ENCODE results near the gene TGFBR1.

TGFBR1 gene

GRCh38 chr9:99069546-99069945 is 35.4 kb upstream of the TGFBR1 start:
- DNase-seq (ENCODE audit: low read depth), result no peak
- TF ChIP-seq CTCF (IDR thresholded peaks at IDR 0.05; ENCODE audit: insufficient read depth, low read depth, low read length, missing control alignments), result no peak
- H3K4me3 ChIP-seq (ENCODE audit: low read depth, low read length), result no peak overlapping the region

GRCh38 chr9:99070681-99071080 is 34.2 kb upstream of the TGFBR1 start:
- no peak for DNase-seq (ENCODE audit: low read depth)
- TF ChIP-seq CTCF (IDR thresholded peaks at IDR 0.05; ENCODE audit: insufficient read depth, low read depth, low read length, missing control alignments), result no peak
- H3K4me3 ChIP-seq (ENCODE audit: low read depth, low read length), result no peak overlapping the region

DNA sequence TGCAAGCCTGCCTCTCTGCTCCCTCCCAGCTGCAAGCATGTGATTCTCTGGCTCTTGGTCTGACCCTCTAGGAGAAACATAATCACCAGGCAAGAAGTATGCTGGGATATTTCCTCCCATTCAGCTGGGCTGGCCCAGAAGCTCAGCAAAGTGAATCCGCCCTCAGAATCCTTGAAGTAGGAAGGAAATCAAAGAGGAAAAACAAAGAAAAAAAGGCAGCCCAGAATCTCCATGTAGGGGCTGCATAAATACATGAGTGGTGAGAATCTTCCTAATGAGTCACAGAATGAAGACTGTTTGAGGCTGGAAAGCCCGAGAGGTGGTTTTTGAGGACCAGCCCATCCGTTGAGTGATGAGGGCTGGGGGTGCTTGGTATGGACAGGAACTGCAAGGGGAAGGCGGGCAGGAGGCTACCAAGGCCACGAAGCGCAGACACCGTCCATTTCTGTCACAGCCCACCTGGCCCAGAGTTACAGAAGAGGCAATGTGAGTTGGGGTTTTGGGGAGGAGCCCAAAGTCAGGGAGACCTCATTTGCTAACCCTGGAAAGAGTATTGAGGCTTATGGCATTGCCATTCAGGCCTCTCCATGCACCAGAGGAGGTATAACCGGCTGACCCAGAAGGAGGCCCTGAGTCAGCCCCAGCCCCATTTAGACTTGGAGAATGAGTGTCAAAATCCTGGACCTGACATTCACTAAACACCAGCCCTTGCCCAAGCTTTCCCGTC is 33.4 kb upstream of the TGFBR1 start:
- no peak for DNase-seq (ENCODE audit: low read depth)
- H3K4me3 ChIP-seq (ENCODE audit: low read depth, low read length), result no peak overlapping the region
- TF ChIP-seq CTCF (IDR thresholded peaks at IDR 0.05; ENCODE audit: insufficient read depth, low read depth, low read length, missing control alignments), result no peak

GRCh38 chr9:99072040-99072394 is 32.9 kb upstream of the TGFBR1 start:
- TF ChIP-seq CTCF (IDR thresholded peaks at IDR 0.05; ENCODE audit: insufficient read depth, low read depth, low read length, missing control alignments), result no peak
- DNase-seq (ENCODE audit: low read depth), result no peak
- H3K4me3 ChIP-seq (ENCODE audit: low read depth, low read length), result no peak overlapping the region

GRCh38 chr9:99073347-99073746 is 31.6 kb upstream of the TGFBR1 start:
- no peak for TF ChIP-seq CTCF (IDR thresholded peaks at IDR 0.05; ENCODE audit: insufficient read depth, low read depth, low read length, missing control alignments)

GRCh38 chr9:99073985-99074901 is 30.7 kb upstream of the TGFBR1 start:
- no peak overlapping the region for H3K4me3 ChIP-seq (ENCODE audit: low read depth, low read length)
- no peak for DNase-seq (ENCODE audit: low read depth)
- no peak for TF ChIP-seq CTCF (IDR thresholded peaks at IDR 0.05; ENCODE audit: insufficient read depth, low read depth, low read length, missing control alignments)

More at GRCh38 chr9:99073347-99073746, 31.6 kb upstream of the TGFBR1 start:
- DNase-seq (ENCODE audit: low read depth), result no peak
- no peak overlapping the region for H3K4me3 ChIP-seq (ENCODE audit: low read depth, low read length)
